Right lobe of liver (tissue), 6 donors: ENCODE results near the gene IGLL5. TPM values are rescaled to one million over a fixed set of nuclear protein-coding genes. Genes with fewer than 3 reads are reported as not detected.

Source experiments
- ATAC-seq, 4 donors: fragments of 200-7000 bp; cut with Tn5 transposase; one replicate each; pipeline ENCODE4 v1.9.1; 2020; ENCODE audit warnings: mild to moderate bottlenecking in 4 of 4, moderate library complexity in 4 of 4
- DNase-seq, 3 donors: peaks; one replicate each; pipeline ENCODE4 v3.0.0-alpha.2; 2020
- H3K27ac ChIP-seq, 3 donors: fragments of 200-600 bp; one replicate each; pipeline ENCODE4 v1.8.0; 2022
- H3K27me3 ChIP-seq, 2 donors: fragments of 200-600 bp; one replicate each; pipeline ENCODE4 v1.8.0; 2022
- H3K36me3 ChIP-seq, 4 donors: fragments of 200-600 bp; sonication (generic) in 1 of 4; one replicate each; pipeline versions ENCODE4 v1.5.1 to v1.8.0; 2017 to 2022; ENCODE audit warnings: control low read depth in 1 of 4
- H3K4me1 ChIP-seq, 4 donors: fragments of 200-600 bp; sonication (generic) in 1 of 4; one replicate each; pipeline versions ENCODE4 v1.5.1 to v1.8.0; 2017 to 2022; ENCODE audit warnings: control low read depth in 1 of 4
- H3K4me3 ChIP-seq, 3 donors: fragments of 200-600 bp; one replicate each; pipeline ENCODE4 v1.8.0; 2022
- H3K9me3 ChIP-seq, 4 donors: fragments of 200-600 bp; sonication (generic) in 1 of 4; one replicate each; pipeline versions ENCODE4 v1.5.1 to v1.8.0; 2017 to 2022; ENCODE audit warnings: control low read depth in 1 of 4
- CTCF ChIP-seq, 4 donors: fragments of 200-600 bp in 3 of 4; fragments of 450-650 bp in 1 of 4; IDR thresholded peaks; one replicate each; pipeline versions ENCODE4 v1.5.1 to v1.8.0; 2016 to 2022; ENCODE audit warnings: antibody characterized with exemption in 4 of 4, mild to moderate bottlenecking in 2 of 4
- POLR2A ChIP-seq: fragments of 450-650 bp; IDR thresholded peaks from one replicate; pipeline ENCODE4 v1.6.1; 2017; ENCODE audit warnings: antibody characterized with exemption, mild to moderate bottlenecking
- WGBS: methylation state at CpG from one replicate; pipeline ENCODE4 v1.1.6; 2018; ENCODE audit warnings: low coverage, low lambda C conversion rate; ENCODE audit not compliant: insufficient coverage; ENCODE audit errors: missing lambda C conversion rate; 5-methylcytosine and 5-hydroxymethylcytosine counted together
- intact Hi-C, 2 donors: fragments of 100-400 bp; cut with DNase I; formaldehyde crosslinking; loops; one replicate each; pipeline versions ENCODE4 v1.11.2 to v1.14.1; 2022
- total RNA-seq, 6 experiments: library from RNA; depleted of rRNA in 2 of 6; stranded (reverse); fragments of >200 nt in 2 of 6; fragmentation: NEBNext Ultra II Directional in 3 of 6; extraction: Animal tissue kit (Norgen Biotek cat#: 25700) in 3 of 6; gene quantifications; one replicate each; pipeline versions ENCODE4 v1.1.0 to v1.2.4, GENCODE V29; 2016 to 2023
- donor health status: DM: no; HTN: yes; CAD: no.
- donor health status: DM: no; HTN: no; CAD: no.
- donor health status: DM: no; HTN: no; CAD: no.
- donor health status: DM: no; HTN: yes; CAD: no.
- donor health status: DM: no; HTN: yes; CAD: no.

IGLL5 gene
- total RNA-seq, 6 experiments from 2014 or later, result 1.6 to 4.1 (median 3.1) TPM

DNA sequence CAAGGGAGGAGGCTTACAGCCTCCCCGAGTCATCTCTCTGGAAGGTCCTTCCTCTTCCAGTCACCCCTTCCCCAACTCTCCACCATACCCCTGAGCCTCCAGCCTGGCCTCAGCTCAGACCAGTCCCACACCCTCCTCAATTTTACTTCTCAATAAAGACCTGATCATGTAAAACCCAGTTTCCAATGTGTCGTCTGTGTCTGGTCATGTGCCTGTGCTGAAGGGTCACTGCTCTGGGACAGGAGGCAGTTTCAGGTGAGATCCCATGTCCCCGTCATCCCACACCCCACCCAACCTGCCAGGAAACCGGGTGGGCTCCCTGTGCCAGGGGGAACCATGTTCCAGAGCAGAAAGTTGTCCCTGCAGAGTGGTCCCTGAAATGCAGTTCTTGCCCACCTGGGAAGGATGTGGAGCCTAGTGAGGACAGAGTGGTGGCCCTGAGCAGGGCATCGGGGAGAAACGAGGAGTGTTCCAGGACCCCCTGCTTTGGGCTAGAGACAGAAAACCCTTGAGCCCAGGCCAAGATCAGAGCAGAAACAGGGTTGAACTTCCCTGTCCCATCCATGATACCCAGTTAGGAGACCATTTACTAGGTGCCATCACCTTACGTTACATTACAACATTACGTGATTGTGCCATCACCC is 19.4 kb downstream of the IGLL5 start:
- Histone ChIP-seq H3K4me3 (no peak overlapping the region), H3K27me3 (no peaks in the 10 kb centered on the region), H3K4me1 (no peaks in the 10 kb centered on the region), H3K9me3 (no peaks in the 10 kb centered on the region), H3K36me3 (no peaks in the 10 kb centered on the region), H3K27ac (no peak overlapping the region)
- no peak for ATAC-seq
- intact Hi-C loops, result no loop called here
- DNase-seq, result no peak
- 67% methylated on average over 8 of the region's 8 CpGs for WGBS
- TF ChIP-seq CTCF (IDR thresholded peaks at IDR 0.05) (no peak), POLR2A (no peak)

DNA sequence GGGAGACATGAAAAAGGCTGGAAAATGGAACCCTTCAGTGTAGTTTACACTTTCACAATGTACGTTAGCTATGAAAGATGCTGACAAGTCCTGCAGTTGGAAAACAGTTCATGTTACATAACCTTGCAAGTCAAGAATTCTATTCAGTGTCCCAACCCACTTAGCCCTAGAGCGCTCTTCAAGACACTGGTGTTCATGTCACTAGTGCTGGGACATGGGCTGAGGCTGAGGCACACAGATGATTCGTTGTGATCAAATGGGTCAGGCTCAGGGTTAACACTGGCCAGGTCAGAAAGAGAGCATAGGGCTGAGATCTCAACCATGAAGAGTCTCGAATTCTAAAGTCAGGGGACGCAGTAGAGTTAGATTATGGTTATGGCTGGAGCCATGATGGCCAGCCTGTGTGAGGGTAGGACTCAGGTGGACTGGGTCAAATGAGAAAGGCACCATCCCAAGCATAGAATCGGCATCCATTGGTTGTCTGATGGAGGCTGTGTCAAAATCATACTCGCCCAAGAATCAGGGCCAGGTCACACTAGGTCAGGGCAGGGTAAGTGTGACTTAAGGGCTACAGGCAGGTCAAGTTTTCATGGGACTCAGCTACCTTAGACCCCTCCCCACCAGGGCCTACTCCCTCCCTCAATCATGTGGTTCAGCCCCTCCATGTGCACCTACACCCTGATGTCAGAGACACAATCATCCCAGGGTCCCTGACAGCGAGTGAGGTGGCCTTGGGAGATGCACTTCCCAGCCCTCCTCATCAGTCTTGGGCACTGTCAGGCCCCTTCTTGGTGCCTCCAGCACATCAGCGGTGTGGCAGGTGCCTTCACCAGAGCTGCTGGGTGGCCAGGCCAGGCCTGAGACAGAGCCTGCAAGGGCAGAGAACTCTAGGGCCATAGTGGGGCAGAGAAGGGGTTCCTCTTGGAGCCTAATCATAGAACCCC is 20.2 kb downstream of the IGLL5 start:
- no peak for ATAC-seq
- intact Hi-C loops, result no loop called here
- WGBS, result 62% methylated on average over 4 of the region's 9 CpGs
- DNase-seq, result no peak
- Histone ChIP-seq H3K4me3 (no peak overlapping the region), H3K27ac (no peak overlapping the region), H3K27me3 (no peaks in the 10 kb centered on the region), H3K36me3 (no peaks in the 10 kb centered on the region), H3K9me3 (no peaks in the 10 kb centered on the region), H3K4me1 (no peaks in the 10 kb centered on the region)
- TF ChIP-seq CTCF (IDR thresholded peaks at IDR 0.05) (no peak), POLR2A (no peak)

GRCh38 chr22:22908495-22908861 is 20.9 kb downstream of the IGLL5 start:
- intact Hi-C loops, result no loop called here
- ATAC-seq (no peak), DNase-seq (no peak)
- whole genome bisulfite sequencing, result 81% methylated on average over 3 of the region's 3 CpGs
- Histone ChIP-seq H3K4me1 (no peaks in the 10 kb centered on the region), H3K27me3 (no peaks in the 10 kb centered on the region), H3K9me3 (no peaks in the 10 kb centered on the region), H3K27ac (no peak overlapping the region), H3K4me3 (no peak overlapping the region), H3K36me3 (no peaks in the 10 kb centered on the region)
- TF ChIP-seq POLR2A (no peak), CTCF (IDR thresholded peaks at IDR 0.05) (no peak)

DNA sequence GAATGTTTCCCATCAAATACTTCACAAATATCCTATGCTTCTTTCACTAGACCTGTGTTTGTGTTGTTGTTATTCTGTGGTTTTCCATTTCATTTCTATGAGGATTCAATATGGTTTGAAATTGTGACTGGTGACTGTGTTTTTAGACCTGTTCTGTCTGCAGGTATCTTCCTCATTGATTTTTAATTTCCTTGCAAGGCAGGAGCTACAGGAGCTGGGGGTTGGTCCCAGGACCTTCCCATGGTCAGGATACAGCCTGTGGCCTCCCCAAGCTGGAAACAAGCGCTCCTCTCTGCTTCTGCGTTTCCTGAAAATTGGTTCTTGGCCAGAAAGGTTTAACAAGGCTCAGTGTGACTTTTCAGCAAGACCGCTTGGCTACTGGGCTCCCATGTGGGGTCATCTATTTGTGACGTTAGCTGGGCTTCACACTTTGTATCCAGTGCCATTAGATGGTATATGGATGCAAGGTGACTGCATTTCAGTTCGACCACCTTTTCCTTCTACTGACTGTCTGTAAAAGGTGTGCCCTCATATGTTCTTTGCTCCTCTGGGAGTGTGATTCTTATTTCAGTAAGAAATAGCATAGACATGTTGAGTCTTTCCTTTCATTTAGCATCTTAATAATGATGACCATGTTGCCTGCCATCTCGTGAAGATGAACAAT is 21.5 kb downstream of the IGLL5 start:
- no peaks in the 10 kb centered on the region for H3K27me3 ChIP-seq
- TF ChIP-seq POLR2A (no peak), CTCF (IDR thresholded peaks at IDR 0.05) (no peak)
- no peak overlapping the region for H3K27ac ChIP-seq
- no peak overlapping the region for H3K4me3 ChIP-seq
- intact Hi-C loops, result no loop called here
- DNase-seq (no peak), ATAC-seq (no peak)
- H3K36me3 ChIP-seq, result no peaks in the 10 kb centered on the region
- no peaks in the 10 kb centered on the region for H3K9me3 ChIP-seq
- 24% methylated on average over 4 of the region's 6 CpGs for WGBS
- no peaks in the 10 kb centered on the region for H3K4me1 ChIP-seq
